GM18502 (cell line): ENCODE results near the gene ESYT3.

Source experiments
- ATAC-seq: cut with Tn5 transposase; IDR thresholded peaks from one replicate; pipeline ENCODE4 v1.9.1; 2021; ENCODE audit warnings: mild to moderate bottlenecking; ENCODE audit not compliant: unreplicated experiment, poor library complexity

The ESYT3 gene

GRCh38 chr3:138458774-138459499 is 24.5 kb downstream of the ESYT3 start:
- no peak for ATAC-seq

GRCh38 chr3:138459619-138460535 is 25.5 kb downstream of the ESYT3 start:
- ATAC-seq: no peak

GRCh38 chr3:138460536-138461205 is 26.3 kb downstream of the ESYT3 start:
- no peak for ATAC-seq

DNA sequence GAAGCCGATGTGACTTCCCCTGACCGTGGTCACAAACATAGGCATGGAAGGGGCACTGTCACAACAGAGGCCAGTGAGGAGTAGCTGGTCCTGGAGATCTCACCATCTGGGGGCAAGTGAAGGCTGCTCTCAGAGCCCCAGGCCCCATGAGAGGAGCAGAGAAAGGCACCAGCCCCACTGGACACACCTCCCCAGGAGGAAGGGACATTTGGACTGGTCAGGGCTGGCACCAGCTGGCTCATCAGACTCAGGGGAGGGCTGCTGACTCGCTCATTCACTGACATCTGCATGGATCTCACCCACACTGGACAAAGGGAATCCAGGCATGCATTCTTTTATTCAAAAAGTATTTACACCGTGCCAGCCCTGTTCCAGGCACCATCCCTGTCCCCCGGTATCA is 26.8 kb downstream of the ESYT3 start:
- ATAC-seq: no peak

- ATAC-seq: no peak
Measured at GRCh38 chr3:138461896-138462295, 27.5 kb downstream of the ESYT3 start.

GRCh38 chr3:138463724-138464490 is 29.5 kb downstream of the ESYT3 start:
- ATAC-seq: no peak

- ATAC-seq: no peak
Measured at GRCh38 chr3:138464491-138464860, 30.1 kb downstream of the ESYT3 start.

DNA sequence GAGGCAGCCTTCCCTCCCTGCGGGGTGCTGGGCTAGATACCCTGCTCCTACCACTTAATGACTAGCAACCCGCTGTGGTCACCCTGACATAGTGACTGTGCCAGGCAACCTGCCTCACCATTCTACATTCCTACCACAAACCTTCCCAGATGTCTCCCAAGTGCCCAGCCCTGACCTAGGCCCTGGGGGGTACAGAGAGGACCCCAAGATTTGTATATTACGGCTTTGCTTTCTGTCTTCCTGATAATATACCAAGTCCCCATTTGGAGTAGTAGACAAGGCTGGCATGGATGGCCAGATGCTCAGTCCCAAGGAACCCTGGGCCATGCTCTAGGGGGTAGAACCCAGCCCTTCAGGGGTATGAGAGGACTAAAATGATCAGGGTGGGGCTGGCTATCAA is 31.0 kb downstream of the ESYT3 start:
- no peak for ATAC-seq

- ATAC-seq: no peak
Measured at GRCh38 chr3:138465925-138466324, 31.5 kb downstream of the ESYT3 start.

- ATAC-seq: no peak
Measured at GRCh38 chr3:138467931-138468330, 33.5 kb downstream of the ESYT3 start.

DNA sequence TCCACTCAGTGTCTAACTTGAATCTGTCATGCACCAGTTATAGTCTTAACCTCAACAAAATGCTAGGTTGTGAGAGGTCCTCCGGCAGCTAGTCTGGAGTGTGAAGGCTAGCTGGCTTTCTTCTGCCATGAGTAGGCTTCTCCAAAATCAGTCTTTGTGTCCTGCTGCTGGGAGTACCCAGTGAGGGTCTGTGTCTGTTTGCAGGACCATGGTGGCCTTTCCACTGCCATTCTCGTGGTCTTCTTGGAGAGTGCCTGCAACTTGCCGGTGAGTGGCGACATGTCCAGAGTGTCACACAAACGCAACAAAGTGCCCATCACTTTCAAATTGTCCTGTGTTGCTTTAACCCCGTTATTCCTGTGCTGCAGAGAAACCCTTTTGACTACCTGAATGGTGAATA is 34.0 kb downstream of the ESYT3 start:
- ATAC-seq: no peak

DNA sequence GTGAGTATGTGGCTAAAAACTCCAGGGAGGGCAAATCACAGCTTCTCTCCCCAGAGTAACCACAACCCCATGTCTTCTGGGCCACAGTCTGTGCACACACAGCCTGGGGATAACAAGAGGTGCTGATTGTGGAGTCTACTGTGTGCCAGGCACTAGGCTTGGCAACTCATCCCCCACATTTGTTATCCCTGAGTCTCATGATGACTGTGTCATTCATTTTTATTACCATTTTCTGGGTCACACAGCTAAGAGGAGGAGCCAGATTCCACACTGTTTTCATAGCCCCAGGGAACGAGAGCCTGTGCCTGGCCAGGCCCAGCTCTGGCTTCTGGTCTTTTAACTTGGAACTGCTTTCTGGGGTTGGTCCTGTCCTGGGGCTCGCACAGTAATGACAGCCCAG is 34.5 kb downstream of the ESYT3 start:
- ATAC-seq: no peak

- no peak for ATAC-seq
Measured at GRCh38 chr3:138469874-138470273, 35.5 kb downstream of the ESYT3 start.

DNA sequence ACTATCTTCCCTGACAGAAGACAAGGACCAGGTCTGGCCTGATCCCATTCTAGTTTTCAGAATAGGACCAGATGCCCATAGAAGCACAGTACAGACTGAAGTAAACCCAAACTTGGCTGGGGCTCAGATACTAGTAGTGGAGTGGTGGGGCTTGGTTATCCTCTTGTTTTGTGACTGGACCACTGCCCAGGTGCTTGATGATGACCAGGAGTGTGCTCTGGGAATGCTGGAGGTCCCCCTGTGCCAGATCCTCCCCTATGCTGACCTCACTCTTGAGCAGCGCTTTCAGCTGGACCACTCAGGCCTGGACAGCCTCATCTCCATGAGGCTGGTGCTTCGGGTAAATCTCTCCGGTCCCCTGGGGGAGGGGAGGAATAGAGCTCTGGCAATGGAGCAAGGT is 36.3 kb downstream of the ESYT3 start:
- no peak for ATAC-seq

DNA sequence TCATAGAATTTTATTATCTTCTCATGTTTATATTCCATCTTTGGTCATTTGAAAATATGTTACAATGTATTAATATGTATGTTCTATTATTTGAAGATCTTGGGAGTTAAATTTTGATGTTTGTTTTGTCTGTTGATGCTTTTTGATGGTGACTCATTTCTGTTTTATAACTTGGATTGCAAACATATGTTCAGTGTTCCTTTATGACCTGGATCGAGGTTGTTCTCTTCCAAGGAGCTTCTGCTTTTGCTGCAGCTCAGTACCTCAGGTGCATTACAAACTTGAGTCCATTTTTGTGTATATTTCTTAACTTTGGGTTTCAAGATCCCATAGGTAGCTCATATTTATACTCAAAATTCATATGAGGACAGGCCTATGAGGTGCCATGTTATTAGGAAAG is 37.1 kb downstream of the ESYT3 start:
- no peak for ATAC-seq

DNA sequence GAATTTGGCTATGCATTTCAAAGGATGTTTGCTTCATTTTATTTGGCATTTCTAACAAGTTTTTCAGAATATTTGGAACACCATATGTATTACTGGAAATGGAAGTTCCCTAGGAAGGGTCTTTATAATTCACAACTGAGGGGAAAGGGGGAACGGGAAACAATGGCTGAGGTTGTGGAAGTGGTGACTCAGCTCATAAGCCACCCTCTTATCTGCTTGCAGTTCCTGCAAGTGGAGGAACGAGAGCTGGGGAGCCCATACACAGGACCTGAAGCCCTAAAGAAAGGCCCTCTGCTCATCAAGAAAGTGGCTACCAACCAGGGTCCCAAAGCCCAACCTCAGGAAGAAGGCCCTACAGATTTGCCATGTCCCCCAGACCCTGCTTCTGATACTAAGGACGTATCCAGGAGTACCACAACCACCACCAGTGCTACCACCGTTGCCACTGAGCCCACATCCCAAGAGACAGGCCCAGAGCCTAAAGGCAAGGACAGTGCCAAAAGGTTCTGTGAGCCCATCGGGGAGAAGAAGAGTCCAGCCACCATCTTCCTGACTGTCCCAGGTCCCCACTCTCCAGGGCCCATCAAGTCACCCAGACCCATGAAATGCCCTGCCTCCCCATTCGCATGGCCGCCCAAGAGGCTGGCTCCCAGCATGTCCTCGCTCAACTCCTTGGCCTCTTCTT is 37.9 kb downstream of the ESYT3 start:
- no peak for ATAC-seq

GRCh38 chr3:138473391-138473790 is 39.0 kb downstream of the ESYT3 start:
- no peak for ATAC-seq

- ATAC-seq: no peak
Measured at GRCh38 chr3:138474163-138474562, 39.7 kb downstream of the ESYT3 start.

DNA sequence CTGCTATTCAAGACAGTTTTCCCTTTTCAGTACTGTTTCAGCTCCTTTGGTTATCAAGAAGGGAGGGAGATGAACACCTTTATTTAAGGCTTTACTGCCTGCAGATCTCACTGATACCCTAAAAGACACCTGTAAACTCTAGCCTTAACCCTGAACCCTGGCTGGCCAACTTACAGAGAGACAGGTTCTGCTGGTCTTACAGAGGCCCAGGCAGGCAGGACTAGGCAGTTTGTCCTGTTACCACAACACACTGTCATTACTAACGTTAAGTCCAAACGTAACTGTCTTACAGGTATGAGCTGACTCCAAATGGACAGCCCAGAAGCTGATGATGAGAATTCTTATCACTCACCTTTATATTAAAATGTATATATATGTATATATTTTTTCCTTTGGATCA is 42.1 kb downstream of the ESYT3 start:
- no peak for ATAC-seq

GRCh38 chr3:138477120-138477519 is 42.7 kb downstream of the ESYT3 start:
- no peak for ATAC-seq
